Peyer's patch (tissue), 4 donors: ENCODE measurements around the gene CYP27B1.

ENCODE experiments used
- POLR2A ChIP-seq, 2 donors: fragments of 450-650 bp; IDR thresholded peaks; one replicate each; pipeline ENCODE4 v1.5.1; 2017; ENCODE audit warnings: antibody characterized with exemption in 2 of 2, mild to moderate bottlenecking in 2 of 2, moderate library complexity in 2 of 2
- TF ChIP-seq, protein P1 (sequence below), 6 experiments: fragments of 450-650 bp in 4 of 6; fragments of 200-600 bp in 2 of 6; sonication (generic) in 1 of 6; IDR thresholded peaks; one replicate each; pipeline ENCODE4 v1.5.1; 2017 to 2019; ENCODE audit warnings: antibody characterized with exemption in 6 of 6, mild to moderate bottlenecking in 3 of 6, moderate library complexity in 1 of 6

DNA sequence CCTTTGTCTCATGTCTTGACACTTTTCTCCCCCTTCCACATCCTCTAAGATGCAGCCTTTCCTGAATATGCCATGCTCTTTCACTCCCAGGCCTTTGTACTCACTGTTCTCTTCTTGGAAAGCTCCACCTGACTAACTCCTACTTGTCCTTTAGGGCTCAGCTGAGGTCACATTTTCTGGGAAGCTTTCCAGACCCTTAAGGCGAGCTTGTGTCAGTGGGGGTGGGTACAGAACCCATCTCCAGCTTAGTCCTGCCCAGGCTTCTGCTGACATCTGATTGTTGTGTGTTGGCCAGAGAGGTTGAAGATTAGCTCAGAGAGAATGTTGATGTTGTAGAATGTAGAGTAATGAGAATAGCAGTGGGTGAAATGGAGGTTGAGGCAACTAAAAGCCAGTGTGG, 12.9 kb upstream of the CYP27B1 start:
- TF ChIP-seq, protein P1, sequence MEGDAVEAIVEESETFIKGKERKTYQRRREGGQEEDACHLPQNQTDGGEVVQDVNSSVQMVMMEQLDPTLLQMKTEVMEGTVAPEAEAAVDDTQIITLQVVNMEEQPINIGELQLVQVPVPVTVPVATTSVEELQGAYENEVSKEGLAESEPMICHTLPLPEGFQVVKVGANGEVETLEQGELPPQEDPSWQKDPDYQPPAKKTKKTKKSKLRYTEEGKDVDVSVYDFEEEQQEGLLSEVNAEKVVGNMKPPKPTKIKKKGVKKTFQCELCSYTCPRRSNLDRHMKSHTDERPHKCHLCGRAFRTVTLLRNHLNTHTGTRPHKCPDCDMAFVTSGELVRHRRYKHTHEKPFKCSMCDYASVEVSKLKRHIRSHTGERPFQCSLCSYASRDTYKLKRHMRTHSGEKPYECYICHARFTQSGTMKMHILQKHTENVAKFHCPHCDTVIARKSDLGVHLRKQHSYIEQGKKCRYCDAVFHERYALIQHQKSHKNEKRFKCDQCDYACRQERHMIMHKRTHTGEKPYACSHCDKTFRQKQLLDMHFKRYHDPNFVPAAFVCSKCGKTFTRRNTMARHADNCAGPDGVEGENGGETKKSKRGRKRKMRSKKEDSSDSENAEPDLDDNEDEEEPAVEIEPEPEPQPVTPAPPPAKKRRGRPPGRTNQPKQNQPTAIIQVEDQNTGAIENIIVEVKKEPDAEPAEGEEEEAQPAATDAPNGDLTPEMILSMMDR (IDR thresholded peaks at IDR 0.05), result no peak
- no peak for TF ChIP-seq POLR2A (IDR thresholded peaks at IDR 0.05)
